LNCaP clone FGC (cell line): ENCODE results near the gene CCDC188.

Source experiments
- DNase-seq: peaks from one replicate; pipeline ENCODE4 v3.0.0-alpha.2; 2011; ENCODE audit warnings: low read depth
- H3K4me3 ChIP-seq: 2 replicates; pipeline ENCODE4 v1.5.1; 2011; ENCODE audit warnings: mild to moderate bottlenecking, low read depth, low read length, control low read depth
- TF ChIP-seq, protein P1 (sequence below): IDR thresholded peaks from 2 replicates; pipeline ENCODE4 v1.5.1; 2012; ENCODE audit warnings: mild to moderate bottlenecking; ENCODE audit not compliant: control insufficient read depth, insufficient read depth; ENCODE audit errors: extremely low read depth

CCDC188 gene

DNA sequence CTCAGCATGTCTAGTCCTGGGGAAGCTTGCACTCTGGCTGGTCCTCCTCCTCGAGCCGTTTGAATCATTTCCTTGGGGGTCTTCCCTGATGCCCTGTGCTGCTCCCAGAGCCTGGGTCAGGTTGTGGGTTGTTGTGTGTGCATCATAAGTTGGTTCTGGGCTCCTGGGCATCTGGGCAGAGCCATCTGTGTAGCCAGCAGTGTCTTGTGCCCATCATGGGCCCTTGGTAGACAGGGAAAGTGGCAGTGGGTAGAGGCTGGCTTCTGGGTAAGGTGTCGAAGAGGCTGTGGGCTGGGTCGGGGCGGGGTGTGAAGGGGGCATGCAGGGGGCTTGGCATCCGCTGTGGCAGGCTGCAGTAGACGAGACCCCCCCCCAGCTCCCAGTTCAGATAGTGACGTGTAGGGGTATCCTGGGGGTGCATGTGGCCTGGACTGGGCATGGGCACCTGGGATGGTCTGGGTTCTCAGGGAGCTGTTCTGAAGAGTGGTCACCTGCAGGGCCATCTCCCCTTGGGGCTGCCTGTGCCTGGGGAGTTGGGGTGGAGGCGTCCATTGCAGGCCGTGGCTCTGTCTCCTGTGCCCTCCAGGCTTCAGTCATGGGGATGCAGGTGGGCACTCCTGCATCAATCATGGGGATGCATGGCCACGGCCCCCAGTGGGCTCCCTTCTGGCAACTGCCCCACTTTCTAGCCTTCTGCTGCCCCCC, 26.6 kb downstream of the CCDC188 start:
- TF ChIP-seq, protein P1, sequence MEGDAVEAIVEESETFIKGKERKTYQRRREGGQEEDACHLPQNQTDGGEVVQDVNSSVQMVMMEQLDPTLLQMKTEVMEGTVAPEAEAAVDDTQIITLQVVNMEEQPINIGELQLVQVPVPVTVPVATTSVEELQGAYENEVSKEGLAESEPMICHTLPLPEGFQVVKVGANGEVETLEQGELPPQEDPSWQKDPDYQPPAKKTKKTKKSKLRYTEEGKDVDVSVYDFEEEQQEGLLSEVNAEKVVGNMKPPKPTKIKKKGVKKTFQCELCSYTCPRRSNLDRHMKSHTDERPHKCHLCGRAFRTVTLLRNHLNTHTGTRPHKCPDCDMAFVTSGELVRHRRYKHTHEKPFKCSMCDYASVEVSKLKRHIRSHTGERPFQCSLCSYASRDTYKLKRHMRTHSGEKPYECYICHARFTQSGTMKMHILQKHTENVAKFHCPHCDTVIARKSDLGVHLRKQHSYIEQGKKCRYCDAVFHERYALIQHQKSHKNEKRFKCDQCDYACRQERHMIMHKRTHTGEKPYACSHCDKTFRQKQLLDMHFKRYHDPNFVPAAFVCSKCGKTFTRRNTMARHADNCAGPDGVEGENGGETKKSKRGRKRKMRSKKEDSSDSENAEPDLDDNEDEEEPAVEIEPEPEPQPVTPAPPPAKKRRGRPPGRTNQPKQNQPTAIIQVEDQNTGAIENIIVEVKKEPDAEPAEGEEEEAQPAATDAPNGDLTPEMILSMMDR, result no peak
- no peak for DNase-seq
- no peak overlapping the region for H3K4me3 ChIP-seq

DNA sequence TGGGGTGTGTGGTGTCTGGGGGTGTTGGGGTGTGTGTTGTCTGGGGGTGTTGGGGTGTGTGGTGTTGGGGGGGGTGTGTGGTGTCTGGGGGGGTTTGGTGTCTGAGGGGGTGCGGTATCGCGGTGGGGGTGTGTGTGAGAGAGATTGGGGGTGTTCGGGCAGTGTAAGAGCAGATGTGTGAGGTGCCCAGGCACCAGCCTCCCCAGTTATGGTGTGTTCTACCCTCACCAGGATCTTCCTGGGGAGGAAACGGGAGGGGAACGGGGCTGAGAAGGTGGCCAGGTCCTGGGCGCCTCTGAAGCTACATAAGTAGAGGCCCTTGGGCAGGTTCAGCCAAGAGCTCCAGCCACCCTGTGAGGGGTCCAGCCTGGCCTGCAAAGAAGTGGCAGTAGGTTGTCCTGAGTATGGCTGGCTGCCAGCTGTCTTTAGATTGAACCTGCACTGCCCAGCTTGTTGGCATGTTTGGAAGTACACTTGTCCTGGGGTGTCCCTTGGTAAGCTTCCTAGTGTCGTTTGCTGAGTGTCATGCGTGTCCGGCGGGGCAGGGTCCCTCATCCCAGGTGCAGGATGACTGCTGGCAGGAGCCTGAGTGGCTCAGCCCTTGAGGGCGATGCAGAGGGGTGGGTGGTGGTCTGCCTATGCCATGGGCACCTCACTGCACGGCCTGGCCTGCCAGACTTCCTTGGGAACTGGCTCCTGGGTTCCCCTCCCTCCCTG, 27.3 kb downstream of the CCDC188 start:
- TF ChIP-seq, protein P1, result no peak
- H3K4me3 ChIP-seq, result no peak overlapping the region
- DNase-seq, result no peak

DNA sequence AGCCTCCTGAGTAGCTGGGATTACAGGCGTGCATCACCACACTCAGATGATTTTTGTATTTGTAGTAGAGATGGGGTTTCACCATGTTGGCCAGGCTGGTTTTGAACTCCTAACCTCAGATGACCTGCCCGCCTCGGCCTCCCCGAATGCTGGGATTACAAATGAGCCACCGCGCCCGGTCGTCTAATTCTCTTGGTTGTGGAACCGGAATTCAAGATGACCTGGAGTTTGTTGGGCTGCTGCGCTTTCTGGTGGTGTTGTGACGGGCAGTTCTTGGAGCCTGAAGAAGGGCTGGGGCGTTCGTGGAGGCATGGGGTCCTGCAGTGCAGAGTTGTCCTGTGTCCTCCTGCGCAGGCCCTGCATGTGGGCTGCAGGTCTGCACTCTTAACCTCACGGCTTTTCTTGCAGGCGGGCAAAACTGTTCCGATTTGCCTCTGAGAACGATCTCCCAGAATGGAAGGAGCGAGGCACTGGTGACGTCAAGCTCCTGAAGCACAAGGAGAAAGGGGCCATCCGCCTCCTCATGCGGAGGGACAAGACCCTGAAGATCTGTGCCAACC, 28.9 kb downstream of the CCDC188 start:
- TF ChIP-seq, protein P1, result no peak
- no peak for DNase-seq
- no peak overlapping the region for H3K4me3 ChIP-seq

DNA sequence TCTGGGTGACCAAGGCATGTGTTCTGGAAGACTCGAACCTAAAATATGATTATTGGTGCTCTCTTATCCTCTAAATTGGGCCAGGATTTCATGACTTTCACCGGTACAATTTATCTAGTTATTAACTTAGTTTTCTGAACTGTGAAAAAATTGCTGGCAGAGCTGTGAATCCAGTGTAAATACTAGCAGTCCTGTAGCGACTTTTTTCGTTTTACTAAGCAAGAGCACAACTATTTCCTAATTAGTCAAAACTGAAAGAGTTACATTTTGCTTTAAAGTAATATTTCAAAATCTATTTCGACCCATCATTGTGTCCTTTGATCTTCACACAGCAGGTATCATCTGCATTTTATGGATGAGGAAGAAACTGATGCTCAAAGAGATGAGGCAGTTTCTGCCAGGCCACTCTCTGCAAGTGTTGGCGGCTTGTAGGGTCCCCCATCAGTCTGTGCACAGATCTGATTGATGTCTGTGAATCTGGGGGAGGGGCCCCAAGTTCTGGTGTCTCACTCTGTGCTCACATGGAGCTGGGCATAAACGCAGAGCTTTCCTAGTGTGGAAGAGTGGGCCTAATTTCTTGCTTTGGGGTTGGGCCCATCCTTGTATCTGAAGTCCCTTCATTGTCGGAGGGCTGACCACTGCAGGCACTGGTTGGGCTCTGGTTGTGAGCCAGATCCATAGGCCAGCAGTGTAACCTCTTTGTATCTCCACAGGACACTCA, 32.4 kb downstream of the CCDC188 start:
- peak overlapping the region; percentile 75 for H3K4me3 ChIP-seq
- DNase-seq, result no peak
- TF ChIP-seq, protein P1, result no peak

DNA sequence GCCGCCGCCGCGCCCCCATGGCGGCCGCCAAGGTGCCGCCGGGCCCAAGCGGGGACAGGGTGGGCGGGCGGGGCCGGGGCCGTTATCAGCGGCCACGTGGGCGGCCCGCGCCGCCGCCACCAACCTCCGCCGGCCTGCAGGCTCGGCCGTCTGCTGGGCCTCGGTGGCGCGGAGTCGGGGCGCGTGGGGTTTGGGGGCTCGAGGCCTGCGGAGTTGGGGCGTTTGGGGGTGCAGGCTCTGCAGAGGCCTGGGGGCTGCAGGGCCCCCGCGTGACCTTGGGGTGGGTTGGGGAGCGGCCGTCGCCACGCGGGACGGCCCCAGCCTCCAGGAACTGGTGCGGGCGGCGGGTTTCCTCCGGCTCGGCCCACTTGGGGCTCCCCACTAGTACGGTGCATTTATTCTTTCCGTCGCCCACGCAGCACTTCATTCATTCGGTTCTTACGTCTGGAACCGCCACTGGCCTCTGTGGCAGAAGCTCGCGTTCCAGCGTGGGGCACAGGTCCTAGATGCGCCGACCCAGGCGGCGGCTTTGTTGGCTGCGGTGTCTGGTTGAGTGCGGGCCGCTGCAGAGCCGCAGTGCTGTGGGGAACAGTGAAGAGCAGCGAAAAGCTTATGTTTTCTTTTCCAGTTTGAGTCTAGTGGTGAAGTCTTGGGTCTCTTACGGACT, 33.1 kb downstream of the CCDC188 start:
- TF ChIP-seq, protein P1, result no peak
- DNase-seq, result no peak
- H3K4me3 ChIP-seq, result peak overlapping the region; percentile 75

DNA sequence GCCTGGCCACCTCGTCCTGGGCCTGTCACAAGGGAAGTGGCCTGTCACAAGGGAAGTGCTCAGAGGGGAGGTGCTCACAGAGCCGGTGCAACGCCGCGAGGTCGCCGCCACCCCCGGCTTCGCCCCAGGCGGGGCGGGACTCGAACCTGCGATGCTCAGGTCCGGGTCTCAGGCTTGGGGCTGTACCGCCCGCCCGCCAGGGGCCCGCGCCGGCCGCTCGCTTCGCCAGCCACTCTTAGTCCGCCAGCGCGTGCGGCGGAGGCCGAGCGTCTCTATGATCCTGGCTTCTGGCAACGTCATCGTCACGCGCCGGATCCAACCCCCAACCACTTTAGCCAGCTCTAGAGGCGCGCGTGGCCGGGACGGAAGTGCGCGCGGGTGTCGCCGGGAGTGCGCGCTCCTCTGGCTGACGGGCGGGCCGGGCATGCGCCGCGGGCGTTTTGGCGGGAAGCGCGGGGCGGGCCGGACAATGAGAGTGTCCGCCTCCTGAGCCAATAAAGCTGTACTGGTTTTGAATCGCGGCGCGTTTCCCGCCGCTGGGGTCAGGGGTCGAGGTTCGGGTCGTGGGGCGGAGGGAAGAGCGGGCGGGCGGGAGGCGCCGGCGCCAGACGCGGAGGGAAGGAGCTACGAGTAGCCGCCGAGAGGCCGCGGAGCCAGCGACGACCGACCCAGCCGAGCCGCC, 33.8 kb downstream of the CCDC188 start, which contains the start of gene TRMT2A:
TSS of gene TRMT2A (minus strand) at position 276 of the 682 bp plus-strand sequence. CDS start 320 bp downstream, outside the sequence.
- DNase-seq, result peak; percentile 92
- H3K4me3 ChIP-seq, result peak within 1 kb of the TSS; percentile 75
- TF ChIP-seq, protein P1, result peak; percentile 18
